NT2/D1 (cell line): ENCODE measurements around the gene ANKRD55.

Experiments
- SUZ12 ChIP-seq: IDR thresholded peaks from 2 replicates; pipeline ENCODE4 v1.6.1; 2011; ENCODE audit not compliant: insufficient read length, insufficient read depth; ENCODE audit errors: extremely low read depth
- YY1 ChIP-seq: IDR thresholded peaks from 2 replicates; pipeline ENCODE4 v1.6.1; 2011; ENCODE audit not compliant: insufficient read length, insufficient read depth
- ZNF274 ChIP-seq: IDR thresholded peaks from 2 replicates; pipeline ENCODE4 v1.6.1; 2011; ENCODE audit warnings: mild to moderate bottlenecking, low read depth, low read length

DNA sequence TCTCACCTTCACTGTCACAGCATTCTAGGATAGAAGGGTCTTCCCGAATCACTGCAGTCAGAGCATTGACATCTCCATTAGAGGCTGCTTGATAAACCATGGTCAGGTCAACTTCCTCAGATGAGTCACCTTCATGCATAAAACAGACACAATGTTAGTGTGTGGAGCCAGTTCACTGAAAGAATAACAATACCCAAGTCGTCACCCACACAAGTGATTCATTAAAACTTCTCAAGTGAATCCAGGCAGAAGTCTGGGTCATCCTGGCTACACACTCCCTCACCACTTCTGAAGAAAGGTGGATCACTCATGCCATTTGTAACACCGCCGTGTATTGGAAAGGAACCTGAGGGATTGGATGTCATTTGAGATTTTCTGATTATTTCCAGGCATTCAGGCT lies 49.6 kb downstream of the ANKRD55 start:
- TF ChIP-seq ZNF274, result no peak
- TF ChIP-seq YY1, result no peak
- no peak for TF ChIP-seq SUZ12
